T-helper 1 cell treated with Interleukin-12 subunit alpha and Interleukin-12 subunit beta and Interleukin-4 antibody, amounts not matched to agents 30 ng/mL and 1 ng/mL, for 36 hours (primary cell): ENCODE measurements around the gene SRPK1. TPM values are rescaled to one million over a fixed set of nuclear protein-coding genes. Genes with fewer than 3 reads are reported as not detected.

ENCODE experiments used
- intact Hi-C: fragments of 100-400 bp; cut with micrococcal nuclease; formaldehyde crosslinking; loops from one replicate; pipeline ENCODE4 v1.15.1; 2024
- total RNA-seq: library from RNA; stranded (reverse); gene quantifications from 2 replicates; pipeline ENCODE4 v1.2.3, GENCODE V29; 2022

The SRPK1 gene
- total RNA-seq, 1 donor from 2014 or later, result 93.4 TPM

- intact Hi-C loops, result no loop called here
These were observed 17.2 kb downstream of the SRPK1 start for GRCh38 chr6:35903679-35904078.

DNA sequence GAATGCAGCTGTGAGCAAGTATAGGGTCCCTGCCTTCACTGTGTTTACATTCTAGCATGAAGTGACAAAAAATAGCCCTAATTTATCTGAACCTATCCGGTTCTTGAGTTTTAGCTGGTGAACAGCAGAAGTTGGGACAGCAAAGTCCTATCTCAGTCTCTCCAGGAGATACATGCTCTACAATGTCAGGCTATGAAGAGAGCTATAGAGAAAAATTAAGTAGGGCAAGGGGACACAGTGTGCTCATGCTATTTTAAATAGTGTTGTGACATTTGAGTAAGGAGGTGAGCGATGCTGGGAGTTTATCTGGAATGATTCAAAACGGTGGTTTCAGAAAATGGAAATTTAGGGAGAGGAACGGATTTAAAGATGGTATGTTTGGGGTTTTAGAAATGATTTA, 20.4 kb downstream of the SRPK1 start:
- intact Hi-C loops, result no loop called here

DNA sequence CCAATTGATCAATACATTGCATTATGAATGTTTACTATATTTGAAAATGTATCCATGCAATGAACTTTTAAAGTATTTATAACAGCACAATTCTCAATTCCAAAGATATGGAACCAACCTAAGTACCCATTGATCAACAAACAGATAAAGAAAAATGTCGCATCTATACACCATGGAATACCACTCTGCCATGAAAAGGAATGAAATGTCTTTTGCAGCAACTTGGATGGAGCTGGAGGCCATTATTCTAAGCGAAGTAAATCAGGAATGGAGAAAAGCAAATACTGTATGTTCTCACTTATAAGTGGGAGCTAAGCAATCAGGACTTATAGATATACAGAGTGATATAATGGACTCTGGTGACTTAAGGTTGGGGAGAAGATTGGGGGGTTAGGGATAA, 22.9 kb downstream of the SRPK1 start:
- intact Hi-C loops, result no loop called here

DNA sequence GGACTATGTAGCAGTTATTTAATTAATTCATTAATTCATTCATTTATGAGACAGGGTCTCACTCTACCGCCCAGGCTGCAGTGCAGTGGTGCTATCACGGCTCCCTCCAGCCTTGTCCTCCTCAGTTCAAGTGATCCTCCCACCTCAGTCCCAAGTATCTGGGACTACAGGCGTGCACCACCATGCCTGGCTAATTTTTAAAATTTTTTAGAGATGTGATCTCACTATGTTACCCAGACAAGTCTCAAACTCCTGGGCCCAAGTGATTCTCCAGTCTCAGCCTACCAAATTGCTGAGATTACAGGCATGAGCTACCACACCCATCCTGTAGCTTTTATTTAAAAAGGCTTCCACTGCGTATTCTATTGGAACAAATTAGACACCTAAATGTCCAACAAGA, 23.4 kb downstream of the SRPK1 start:
- intact Hi-C loops, result no loop called here

- intact Hi-C loops, result no loop called here
These were observed 23.9 kb downstream of the SRPK1 start for GRCh38 chr6:35897036-35897435.

GRCh38 chr6:35896228-35896627, 24.7 kb downstream of the SRPK1 start:
- intact Hi-C loops, result no loop called here

GRCh38 chr6:35895560-35895959, 25.3 kb downstream of the SRPK1 start:
- intact Hi-C loops, result no loop called here

DNA sequence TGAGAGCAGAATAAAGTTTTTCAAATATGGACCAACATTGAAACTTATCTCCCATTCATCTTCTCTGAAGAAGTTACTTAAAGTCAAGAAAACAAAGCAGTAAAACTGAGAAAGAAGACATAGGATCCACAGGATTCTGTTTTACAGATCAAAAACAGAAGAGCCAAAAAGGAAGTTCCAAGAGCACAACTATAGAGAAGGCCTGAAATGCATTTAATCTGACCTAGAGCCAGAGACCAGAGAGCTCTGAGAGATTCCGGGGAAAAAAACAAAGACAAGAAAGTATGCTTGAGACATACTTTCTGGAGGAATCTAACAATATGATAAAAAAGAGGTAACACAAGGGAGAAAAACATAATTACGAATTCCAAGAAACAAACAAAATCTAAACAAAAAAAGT, 26.1 kb downstream of the SRPK1 start:
- intact Hi-C loops, result no loop called here

DNA sequence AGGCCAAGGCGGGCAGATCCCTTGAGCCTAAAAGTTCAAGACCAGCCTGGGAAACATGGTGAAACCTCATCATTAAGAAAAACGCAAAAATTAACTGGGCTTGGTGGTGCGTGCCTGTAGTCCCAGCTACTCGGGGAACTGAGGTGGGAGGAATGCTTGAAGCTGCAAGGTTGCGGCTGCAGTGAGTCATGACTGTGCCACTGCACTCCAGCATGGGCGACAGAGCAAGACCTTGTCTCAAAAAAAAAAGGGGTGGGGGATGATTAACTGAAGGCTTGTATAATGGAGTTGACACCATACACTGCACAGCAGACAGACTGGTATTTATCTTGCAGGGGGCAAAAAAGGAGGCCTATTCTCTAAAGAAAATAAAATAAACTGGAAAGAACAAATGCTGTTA, 27.7 kb downstream of the SRPK1 start:
- intact Hi-C loops, result no loop called here

GRCh38 chr6:35892482-35892881, 28.4 kb downstream of the SRPK1 start:
- intact Hi-C loops, result no loop called here

- intact Hi-C loops, result no loop called here
These were observed 41.7 kb downstream of the SRPK1 start for GRCh38 chr6:35879151-35879550.

DNA sequence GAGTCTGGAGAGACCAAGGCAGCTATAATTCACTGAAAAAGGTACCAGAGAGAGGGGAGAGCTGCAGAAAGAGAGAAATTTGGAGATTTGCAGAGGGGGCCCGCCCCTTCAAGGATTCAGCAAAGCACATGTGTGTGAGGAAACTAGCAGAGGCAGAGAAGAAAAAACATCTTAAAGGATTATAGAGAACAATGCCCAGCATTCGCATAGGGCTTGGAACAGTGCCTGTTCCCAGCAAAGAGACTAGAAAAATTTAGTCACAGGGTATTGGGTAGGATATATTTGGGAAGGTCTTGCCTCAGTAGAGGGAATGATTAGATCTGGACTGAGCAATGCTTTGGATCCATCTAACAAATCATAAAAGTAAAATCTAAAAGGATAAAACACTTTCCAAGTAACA, 44.0 kb downstream of the SRPK1 start:
- intact Hi-C loops, result no loop called here

- intact Hi-C loops, result no loop called here
These were observed 46.2 kb downstream of the SRPK1 start for GRCh38 chr6:35874730-35875129.

GRCh38 chr6:35859367-35859766, 61.5 kb downstream of the SRPK1 start:
- intact Hi-C loops, result no loop called here

GRCh38 chr6:35857853-35858252, 63.0 kb downstream of the SRPK1 start:
- intact Hi-C loops, result no loop called here

- intact Hi-C loops, result no loop called here
These were observed 64.6 kb downstream of the SRPK1 start for GRCh38 chr6:35856250-35856649.

DNA sequence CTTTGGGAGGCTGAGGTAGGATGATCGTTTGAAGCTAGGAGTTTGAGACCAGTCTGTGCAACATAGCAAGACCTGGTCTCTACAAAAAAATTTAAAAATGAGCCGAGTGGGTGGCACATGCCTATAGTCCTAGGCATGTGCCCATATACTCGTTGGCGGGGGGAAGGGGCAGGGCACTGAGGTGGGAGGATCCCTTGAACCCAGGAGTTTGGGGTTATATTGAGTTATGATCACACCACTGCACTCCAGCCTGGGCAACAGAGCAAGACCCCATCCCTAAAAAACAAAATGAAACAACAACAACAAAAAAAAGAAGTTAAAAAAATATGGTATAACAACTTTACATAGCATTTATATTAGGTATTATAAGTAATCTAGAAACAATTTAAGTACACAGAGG, 67.9 kb downstream of the SRPK1 start:
- intact Hi-C loops, result no loop called here

DNA sequence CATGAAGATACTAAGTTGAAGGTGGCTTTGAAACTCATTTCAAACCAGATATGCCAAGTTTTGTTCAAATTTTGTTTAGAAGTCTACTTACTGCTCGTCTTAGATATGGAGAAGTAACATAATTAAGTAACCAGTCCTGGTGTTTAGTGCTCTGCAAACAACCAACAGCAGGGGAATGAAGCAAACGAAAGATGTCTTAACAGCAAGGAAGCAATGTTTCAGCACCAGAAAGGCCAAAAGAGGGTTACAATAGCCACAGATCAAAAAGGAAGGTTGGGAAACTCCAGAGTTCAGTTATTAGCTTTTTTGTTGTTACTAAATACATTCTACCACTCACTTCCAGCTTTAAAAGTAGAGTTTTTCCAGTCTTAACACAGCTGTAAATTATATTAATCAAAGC, 70.7 kb downstream of the SRPK1 start:
- intact Hi-C loops, result no loop called here

GRCh38 chr6:35844290-35844689, 76.6 kb downstream of the SRPK1 start:
- intact Hi-C loops, result no loop called here

GRCh38 chr6:35842381-35842780, 78.5 kb downstream of the SRPK1 start:
- intact Hi-C loops, result no loop called here

- intact Hi-C loops, result no loop called here
These were observed 81.9 kb downstream of the SRPK1 start for GRCh38 chr6:35839019-35839418.

GRCh38 chr6:35833536-35833935, 87.4 kb downstream of the SRPK1 start:
- intact Hi-C loops, result no loop called here

GRCh38 chr6:35831257-35832007, 89.5 kb downstream of the SRPK1 start:
- intact Hi-C loops, result no loop called here

- intact Hi-C loops, result no loop called here
These were observed 91.6 kb downstream of the SRPK1 start for GRCh38 chr6:35829306-35829705.
